Measurements from ENCODE around the gene GPR18.
"Not testable (repeated sequence)": the region's sequence is repeated elsewhere in the genome, so short reads cannot be mapped to it uniquely, and the experiment has no call there.

The GPR18 gene

GRCh38 chr13:99227909-99228688 lies 30.1 kb downstream of the GPR18 start:
- DNase-seq = no peak

- DNase-seq = no peak
These were observed 30.8 kb downstream of the GPR18 start for GRCh38 chr13:99227331-99227900.

- no peak for DNase-seq
These were observed 31.7 kb downstream of the GPR18 start for GRCh38 chr13:99226513-99226912.

DNA sequence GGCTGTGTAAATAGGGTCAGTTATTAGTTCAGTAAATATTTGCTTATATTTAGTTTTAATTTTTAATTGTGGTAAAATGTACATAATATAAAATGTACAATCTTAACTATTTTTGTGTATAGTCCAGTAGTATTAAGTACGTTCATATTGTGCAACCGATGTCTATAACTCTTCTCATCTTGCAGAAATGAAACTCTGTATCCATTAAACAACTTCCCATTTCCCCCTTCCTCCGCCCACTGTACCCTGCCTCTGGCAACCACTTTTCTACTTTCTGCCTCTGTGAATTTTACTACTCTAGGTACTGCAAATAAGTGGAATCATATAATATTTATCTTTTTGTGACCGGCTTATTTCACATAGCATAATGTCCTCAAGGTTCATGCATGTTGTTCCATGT lies 33.1 kb downstream of the GPR18 start:
- DNase-seq = no peak

DNA sequence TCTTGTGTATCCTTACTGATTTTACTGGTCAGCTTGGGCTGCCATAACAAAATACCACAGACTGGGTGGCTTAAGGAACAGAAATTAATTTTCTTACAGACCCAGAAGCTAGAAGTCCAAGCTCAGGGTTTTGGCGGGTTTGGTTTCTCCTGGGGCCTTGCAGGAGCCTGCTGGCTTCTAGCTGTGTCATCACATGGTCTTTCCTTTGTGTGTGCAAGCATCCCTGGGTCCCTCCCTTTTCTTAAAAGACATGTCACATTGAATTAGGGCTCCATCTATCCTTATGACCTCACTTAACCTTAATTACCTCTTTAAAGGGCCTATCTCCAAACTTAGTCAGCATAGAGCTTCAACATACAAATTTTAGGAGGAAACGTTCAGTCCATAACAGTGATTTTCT lies 34.2 kb downstream of the GPR18 start:
- DNase-seq = no peak

DNA sequence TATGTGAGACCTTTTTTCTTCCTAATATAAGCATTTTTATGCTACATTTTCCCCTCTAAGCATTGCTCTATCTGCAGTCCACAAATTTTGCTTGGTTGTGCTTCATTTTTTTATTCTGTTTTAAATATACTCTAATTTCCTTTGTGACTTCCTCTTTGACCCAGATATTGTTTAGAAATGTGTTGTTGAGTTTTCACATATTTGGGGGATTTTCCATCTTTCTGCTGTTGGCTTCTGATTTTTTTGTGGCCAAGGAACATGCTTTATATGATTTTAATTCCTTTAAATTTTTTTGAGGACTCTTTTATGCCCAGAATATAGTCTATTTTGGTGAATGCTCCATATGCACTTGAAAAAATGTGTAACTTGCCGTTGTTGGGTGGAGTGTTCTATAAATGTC lies 34.6 kb downstream of the GPR18 start:
- DNase-seq = no peak

DNA sequence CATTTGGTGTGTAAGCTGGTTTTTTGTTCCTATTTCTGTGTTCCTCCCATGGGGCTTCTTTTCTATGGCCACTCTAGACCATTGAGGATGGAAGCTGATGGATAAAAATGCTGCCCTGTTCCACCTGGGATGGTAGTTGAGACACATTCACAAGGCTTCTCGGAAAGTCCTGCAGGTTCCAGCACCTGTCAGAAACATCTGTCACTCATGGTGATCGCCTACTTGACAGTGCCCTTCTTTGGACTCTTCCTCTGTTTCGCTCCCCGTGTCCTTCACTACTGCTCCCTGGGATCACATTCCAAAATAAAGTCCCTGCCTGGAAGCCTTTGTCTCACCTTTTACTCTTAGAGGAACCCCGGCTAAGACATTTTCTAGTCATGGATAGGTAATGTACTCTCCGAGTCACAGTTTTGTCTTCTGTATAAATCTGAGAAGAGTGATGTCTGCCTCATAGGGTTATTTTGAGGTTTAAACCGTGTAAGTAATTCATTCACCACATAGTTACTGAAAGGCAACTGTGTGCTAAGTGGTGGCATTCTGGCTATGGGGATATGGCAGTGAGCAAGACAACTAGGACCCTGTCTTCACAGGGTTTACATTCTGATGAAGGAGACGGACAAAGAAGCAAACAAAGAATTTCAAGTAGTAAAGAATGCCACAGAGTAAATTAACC lies 36.5 kb downstream of the GPR18 start:
- no peak for DNase-seq

GRCh38 chr13:99220199-99220935 lies 37.8 kb downstream of the GPR18 start:
- no peak for DNase-seq

- DNase-seq = peak; percentile 82
These were observed 39.2 kb downstream of the GPR18 start for GRCh38 chr13:99218969-99219368.

- no peak for DNase-seq
These were observed 39.6 kb downstream of the GPR18 start for GRCh38 chr13:99218545-99218944.

DNA sequence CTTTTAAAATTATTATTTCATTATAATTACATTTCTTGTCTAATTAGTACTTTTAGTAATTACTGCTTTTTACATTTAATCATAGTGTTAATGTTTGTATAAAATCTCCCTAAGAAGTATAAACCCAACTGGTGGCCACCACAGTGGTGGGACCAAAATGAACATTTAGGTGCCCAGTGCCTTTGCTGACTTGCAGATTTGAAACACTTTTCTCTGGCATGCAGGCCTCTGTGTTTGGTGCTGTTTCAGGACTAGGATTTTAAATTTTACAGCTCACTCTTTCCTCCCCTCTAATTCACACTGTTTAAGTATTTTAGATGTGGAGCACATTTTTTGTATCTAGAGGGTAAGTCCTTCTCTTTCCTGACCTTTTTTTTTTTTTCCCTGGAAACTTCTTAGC lies 40.1 kb downstream of the GPR18 start:
- no peak for DNase-seq

- no peak for DNase-seq
These were observed 40.6 kb downstream of the GPR18 start for GRCh38 chr13:99217461-99218110.

GRCh38 chr13:99215184-99215830 lies 42.9 kb downstream of the GPR18 start:
- peak; percentile 63 for DNase-seq

DNA sequence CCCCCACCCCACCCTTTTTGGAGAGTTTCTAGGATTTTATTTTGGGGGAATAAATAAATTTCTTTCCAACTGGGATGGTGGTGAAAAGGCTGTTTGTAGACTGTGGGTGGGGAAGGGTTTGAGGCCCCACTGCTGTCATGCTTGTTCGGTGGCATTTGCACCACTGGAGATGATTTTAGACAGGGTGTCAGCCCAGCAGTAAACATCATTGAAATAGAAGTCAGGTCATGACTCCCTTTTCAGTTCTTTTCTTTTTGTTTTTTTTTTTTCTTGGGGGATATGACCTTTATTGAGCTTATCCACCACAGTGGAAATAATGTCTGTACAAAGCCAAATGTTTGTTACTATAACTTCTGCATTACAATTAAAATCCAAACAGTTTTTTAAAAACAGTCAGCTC lies 43.4 kb downstream of the GPR18 start:
- no peak for DNase-seq

- peak; percentile 55 for DNase-seq
These were observed 43.9 kb downstream of the GPR18 start for GRCh38 chr13:99214232-99214631.

GRCh38 chr13:99211421-99212035 lies 46.7 kb downstream of the GPR18 start:
- DNase-seq = no peak

DNA sequence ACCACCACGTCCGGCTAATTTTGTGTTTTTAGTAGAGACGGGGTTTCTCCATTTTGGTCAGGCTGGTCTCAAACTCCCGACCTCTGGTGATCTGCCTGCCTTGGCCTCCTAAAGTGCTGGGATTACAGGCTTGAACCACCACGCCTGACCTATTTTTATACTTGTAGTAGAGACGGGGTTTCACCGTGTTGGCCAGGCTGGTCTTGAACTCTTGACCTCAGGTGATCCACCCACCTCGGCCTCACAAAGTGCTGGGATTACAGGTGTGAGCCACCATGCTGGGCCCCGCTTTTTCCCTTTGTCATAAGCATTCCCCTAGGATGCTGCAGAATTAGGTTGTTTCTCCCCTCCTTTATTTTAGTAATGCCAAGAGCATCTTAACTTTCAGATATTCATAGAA lies 47.6 kb downstream of the GPR18 start:
- not testable (repeated sequence) for DNase-seq

DNA sequence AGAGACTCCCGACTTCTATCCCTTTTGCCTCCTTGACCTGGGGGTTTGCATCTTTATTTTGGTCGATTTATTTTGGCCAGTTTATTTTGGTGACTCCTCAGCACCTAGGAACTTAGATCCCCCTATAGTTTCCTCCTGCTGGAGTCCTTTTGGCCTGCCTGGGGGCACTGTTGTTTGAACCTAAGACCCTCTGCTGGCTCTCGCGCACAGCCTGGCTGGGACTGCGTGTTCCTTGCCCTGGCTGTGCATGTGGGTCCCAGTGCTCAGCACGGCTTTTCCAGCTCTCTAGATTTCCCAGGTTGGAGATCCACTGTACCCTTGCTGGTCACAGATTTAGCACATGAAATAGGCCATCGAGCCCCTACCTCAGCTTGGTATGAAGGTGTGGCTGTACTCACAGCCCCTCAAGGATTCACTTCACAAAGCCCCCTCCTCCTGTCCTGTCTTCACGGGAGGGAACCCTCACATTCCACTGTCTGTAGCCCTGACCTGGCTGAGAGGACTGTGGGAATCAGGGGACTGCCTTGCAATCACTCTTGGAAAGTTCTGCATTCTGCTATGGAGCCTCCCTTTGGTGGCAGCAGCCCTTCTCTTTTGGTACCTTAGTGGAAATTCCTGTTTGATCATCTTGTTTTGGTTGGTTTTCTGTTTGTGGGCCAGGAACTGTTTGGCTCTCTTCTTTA lies 49.2 kb downstream of the GPR18 start:
- no peak for DNase-seq

- no peak for DNase-seq
These were observed 50.0 kb downstream of the GPR18 start for GRCh38 chr13:99208185-99208584.

DNA sequence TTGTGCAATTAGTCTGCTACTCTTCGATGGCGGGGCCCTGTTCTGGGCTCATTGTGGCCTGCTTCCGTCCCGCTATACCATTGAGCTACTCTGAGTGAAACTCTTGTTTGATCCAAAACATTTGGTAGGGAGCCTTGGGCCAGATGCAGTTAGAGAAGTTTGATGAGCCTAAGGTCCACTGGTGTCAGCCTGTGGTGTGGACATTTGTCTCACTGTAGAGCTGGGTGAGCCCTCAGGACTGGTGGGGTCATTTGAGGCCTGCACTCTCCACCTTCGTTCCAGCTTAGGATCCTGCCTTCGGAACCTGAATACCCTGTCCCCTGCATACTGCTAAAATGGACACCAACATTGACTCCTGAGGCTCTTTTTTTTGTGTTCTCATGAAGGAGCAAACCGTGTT lies 50.7 kb downstream of the GPR18 start:
- DNase-seq = no peak

GRCh38 chr13:99206873-99207272 lies 51.3 kb downstream of the GPR18 start:
- DNase-seq = no peak

All from activated CD4-positive, alpha-beta T cell treated with anti-CD3 and anti-CD28 coated beads, Interleukin-2, amount 50 U/mL, for 16 hours (primary cell).